Activated CD4-positive, CD25-positive, alpha-beta regulatory T cell treated with anti-CD3 and anti-CD28 coated beads, Interleukin-2, amount 50 U/mL, for 72 hours (primary cell): ENCODE data around the gene CCDC182.

Source experiments
- DNase-seq: peaks from one replicate; pipeline ENCODE4 v3.0.0; 2021

CCDC182 gene

GRCh38 chr17:57745242-57745641, at the start of gene CCDC182:
TSS of gene CCDC182 (minus strand) at chr17:57745299. CDS start at chr17:57745272, 27 bp downstream.
- DNase-seq, result no peak

DNA sequence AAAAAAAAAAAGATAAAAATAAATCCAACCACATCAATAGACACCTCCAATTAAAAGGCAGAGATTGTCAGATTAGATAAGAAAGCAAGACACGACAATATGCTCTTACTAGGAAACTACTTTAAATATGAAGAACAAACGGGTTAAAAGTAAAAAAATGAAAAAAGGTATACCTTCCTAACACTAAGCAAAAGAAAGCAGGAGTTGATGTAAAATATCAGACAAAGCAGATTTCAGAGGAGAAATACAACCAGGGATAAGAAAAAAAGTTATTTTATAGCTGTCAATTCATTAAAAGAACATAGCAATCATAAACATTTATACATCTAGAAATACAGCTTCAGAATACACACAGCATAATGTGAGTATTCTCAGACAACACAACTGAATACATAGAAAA, 49.7 kb upstream of the CCDC182 start:
- DNase-seq, result no peak

DNA sequence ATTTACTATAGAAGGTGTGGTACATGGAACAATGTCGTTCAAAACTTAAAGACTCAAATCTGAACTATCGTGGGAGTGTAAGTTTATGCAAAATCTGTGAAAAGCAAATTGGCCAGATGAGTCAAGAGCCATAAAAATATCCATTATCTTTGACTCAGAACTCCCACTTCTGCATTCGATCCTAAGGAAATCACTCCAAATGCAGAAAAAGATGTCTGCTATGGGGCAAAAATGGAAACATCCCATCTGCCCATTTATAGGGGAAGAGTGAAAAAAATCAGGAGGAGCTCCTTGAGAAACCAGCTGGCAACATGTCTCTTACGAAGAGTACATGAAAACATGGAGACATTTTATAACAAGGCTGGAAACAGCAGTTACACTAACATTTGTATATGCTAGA, 43.6 kb upstream of the CCDC182 start:
- DNase-seq, result no peak

DNA sequence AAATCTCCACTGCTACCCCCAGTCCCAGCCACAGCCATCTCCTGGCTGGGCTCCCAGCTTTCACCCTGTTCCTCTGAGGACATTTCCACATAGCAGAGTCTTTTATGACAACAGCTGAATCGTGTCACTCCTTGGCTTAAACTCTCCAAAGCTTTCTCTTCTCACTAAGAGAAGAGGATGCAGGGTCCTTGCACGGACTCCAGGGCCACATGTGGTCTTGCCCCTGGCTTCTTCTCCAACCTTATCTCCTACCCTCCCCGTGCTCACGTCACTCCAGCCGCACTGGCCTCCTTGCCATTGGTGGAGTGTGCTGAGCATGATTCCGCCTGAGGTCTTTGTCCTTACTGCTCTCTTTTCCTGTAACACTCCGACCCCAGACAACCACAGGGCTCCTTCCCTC, 39.9 kb upstream of the CCDC182 start:
- DNase-seq, result no peak

- no peak for DNase-seq
Observed at GRCh38 chr17:57784226-57784895, 39.3 kb upstream of the CCDC182 start.

DNA sequence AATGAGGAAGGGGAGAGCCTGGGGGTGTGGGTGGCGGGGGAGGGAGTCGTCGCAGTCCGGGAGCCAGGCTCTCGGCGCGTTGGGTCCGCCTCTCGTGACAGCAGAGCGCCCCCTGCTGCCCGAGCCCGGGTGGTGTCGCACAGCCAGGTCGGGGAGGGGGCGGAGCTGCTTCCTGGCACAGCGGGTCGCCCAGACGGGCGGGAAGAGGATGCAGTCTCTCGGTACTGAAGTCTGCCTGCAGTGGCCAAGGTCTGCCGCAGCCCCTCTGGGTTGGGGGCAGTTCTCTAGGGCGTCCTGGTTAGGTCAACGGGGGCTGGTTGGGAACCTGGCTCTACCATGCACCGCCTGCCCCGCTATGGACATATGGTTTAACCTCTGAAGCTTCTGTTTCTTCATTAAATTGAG, 38.2 kb upstream of the CCDC182 start:
- DNase-seq, result peak; percentile 86

DNA sequence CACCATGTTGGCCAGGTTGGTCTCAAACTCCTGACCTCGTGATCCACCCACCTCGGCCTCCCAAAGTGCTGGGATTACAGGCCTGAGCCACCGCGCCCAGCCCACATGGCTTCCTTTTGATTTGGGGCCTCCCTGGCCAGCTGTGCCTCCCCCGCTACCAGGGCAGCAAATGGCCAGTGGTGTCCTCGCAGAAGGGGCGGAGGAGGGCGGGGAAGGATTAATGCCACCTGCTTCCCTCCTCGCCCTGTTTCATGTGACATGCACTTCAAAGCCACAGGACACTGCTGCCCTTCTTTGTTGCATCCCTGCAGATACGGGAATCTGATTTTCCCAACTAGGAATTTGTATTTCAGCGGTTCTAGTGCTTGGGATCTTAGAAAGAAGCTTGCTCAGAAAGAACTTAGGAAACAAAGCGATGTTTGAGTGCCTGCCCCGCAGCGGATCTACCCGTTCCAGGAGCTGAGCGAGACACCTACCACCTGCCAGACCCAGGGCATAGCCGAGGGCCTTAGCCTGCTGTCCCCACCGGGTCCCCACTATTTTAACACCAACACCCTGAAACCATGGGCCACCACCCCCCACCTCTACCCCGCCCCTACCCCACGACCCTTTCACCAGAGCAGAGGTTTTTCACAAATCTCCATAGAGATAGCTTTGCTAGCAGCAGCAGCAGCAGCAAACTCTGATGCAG, 37.7 kb upstream of the CCDC182 start:
- no peak for DNase-seq

DNA sequence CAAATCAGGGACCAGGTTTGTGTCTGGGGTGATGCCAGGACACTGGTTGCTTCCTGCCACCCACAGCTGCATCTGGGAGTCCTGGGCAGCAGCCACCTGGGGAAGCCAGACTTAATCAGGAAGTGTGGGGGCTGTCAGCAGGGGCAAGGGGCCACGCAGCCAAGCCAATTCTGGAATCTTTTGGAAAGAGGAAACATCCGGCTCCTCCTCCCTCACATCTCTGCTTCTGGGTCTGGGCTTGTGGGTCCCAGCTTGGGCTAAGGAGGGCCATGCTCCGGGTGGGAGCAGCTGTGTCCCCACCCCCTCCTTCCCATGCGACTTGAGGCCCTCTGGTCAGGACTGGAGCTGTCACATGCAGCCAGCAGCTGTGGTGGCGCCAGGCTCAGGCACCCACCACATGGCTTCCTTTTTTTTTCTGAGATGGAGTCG, 37.0 kb upstream of the CCDC182 start:
- no peak for DNase-seq

- no peak for DNase-seq
Observed at GRCh38 chr17:57781386-57782061, 36.4 kb upstream of the CCDC182 start.

DNA sequence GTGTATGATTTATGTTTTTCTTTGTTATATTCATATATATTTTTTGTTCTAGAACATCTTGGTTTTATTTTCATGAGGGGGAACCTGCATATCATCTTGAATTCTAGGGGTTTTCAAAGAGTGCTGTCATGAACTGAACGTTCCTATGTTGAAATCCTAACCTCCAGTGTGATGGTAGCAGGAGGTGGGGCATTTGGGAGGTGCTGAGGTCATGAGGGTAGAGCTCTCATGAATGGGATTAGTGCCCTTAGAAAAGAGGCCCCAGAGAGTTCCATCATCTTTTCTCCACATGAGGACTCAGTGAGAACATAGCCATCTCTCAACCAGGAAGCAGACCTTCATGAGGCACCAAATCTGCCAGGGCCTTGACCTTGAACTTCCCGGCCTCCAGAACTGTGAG, 34.6 kb upstream of the CCDC182 start:
- DNase-seq, result no peak

GRCh38 chr17:57778306-57778705, 33.2 kb upstream of the CCDC182 start:
- DNase-seq, result no peak

- no peak for DNase-seq
Observed at GRCh38 chr17:57776366-57776765, 31.3 kb upstream of the CCDC182 start.

DNA sequence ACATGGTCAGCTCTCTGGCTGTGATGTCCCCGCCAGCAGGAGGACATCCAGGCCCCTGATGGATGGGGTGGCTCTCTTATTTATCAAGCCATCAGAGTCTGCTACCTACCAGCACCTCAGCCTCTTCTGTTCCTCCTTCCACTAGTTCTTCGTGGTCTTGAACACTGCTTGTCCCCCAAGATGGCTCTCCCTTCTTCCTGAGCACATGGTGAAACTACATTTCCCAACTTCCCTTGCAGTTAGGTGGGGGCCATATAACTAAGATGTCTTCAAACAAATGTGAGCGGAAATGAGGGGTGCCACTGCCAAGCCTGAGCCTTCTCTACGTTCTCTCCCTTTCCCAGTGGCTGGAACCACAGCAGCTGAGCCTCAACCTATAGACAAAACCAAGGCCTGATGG, 29.8 kb upstream of the CCDC182 start:
- DNase-seq, result no peak

GRCh38 chr17:57773557-57773956, 28.5 kb upstream of the CCDC182 start:
- DNase-seq, result no peak

- no peak for DNase-seq
Observed at GRCh38 chr17:57772774-57773173, 27.7 kb upstream of the CCDC182 start.

DNA sequence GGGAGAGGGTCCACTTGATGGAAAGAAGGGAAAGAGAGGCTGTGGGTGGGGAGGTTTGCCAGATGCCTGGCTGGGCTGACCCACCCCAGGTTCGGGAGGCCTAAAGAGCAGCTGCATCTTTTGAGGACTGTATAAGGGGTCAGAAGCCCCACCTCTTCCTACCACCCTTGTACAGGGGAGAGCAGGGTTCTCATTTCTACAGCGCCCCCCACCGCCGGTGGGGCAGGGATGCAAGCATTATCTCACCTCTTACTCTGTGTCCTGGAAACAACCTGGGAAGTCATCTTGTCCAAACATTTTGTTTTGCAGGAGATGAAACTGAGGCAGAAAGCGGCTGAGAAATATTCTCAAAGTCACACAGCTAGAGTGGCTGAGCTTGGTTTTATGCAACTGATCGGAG, 22.5 kb upstream of the CCDC182 start:
- DNase-seq, result no peak

- DNase-seq, result no peak
Observed at GRCh38 chr17:57766318-57766943, 21.3 kb upstream of the CCDC182 start.

GRCh38 chr17:57762452-57763395, 17.6 kb upstream of the CCDC182 start:
- DNase-seq, result no peak

DNA sequence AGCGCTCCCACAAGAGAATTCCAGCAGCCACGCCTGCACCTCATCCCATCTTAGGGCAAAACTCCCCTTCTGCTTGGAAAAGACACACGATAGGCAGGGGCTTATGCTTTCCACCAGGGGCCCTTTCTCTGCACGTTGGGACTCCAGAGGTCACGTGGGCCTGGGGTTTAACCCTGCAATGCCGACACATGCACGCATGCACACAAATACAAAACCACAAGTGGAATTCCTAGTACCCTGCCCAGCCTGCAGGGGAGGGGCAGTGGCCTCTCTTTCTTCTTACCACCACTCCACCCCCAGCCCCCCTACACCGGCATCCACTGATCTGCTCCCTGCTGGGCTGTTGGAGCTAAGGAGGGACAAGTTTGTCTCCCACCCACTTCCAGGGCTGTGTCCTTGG, 16.8 kb upstream of the CCDC182 start:
- DNase-seq, result no peak

- DNase-seq, result no peak
Observed at GRCh38 chr17:57760046-57760445, 14.9 kb upstream of the CCDC182 start.

- no peak for DNase-seq
Observed at GRCh38 chr17:57758654-57759053, 13.6 kb upstream of the CCDC182 start.

DNA sequence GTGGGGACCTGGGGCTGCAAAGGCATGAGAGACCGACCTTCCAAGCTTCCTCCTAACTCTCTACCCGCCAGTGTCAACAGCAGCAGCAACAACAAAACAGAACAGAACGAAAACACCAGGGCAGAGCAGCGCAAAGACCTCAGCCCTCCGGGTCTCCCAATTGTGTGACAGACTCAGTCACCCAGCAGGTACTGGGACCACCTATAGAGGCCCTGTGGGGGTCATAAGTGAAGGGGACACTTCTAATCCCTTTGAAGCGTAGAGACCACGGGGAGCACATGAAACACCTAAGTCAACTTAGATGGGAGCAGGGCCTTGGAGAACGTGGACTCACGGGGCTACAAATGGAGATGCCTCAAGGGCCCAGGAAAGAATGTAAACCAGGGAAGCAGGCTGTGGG, 12.6 kb upstream of the CCDC182 start:
- DNase-seq, result no peak

- no peak for DNase-seq
Observed at GRCh38 chr17:57756951-57757350, 11.9 kb upstream of the CCDC182 start.
